GM12875 (cell line): ENCODE data around the gene THSD7A.
"Not testable (repeated sequence)": the region's sequence is repeated elsewhere in the genome, so short reads cannot be mapped to it uniquely, and the experiment has no call there.

Experiments used
- H3K4me3 ChIP-seq: one replicate; pipeline ENCODE4 v1.5.1; 2011; ENCODE audit warnings: low read depth, low read length, control low read depth
- TF ChIP-seq, protein P1 (sequence below): IDR thresholded peaks from 2 replicates; pipeline ENCODE4 v1.5.1; 2011; ENCODE audit warnings: low read depth, mild to moderate bottlenecking, control low read depth, inconsistent platforms, low read length, moderate library complexity, borderline replicate concordance; ENCODE audit not compliant: insufficient read depth

Gene THSD7A

GRCh38 chr7:11538751-11539299 is 293.2 kb downstream of the THSD7A start:
- TF ChIP-seq, protein P1, sequence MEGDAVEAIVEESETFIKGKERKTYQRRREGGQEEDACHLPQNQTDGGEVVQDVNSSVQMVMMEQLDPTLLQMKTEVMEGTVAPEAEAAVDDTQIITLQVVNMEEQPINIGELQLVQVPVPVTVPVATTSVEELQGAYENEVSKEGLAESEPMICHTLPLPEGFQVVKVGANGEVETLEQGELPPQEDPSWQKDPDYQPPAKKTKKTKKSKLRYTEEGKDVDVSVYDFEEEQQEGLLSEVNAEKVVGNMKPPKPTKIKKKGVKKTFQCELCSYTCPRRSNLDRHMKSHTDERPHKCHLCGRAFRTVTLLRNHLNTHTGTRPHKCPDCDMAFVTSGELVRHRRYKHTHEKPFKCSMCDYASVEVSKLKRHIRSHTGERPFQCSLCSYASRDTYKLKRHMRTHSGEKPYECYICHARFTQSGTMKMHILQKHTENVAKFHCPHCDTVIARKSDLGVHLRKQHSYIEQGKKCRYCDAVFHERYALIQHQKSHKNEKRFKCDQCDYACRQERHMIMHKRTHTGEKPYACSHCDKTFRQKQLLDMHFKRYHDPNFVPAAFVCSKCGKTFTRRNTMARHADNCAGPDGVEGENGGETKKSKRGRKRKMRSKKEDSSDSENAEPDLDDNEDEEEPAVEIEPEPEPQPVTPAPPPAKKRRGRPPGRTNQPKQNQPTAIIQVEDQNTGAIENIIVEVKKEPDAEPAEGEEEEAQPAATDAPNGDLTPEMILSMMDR, result no peak
- H3K4me3 ChIP-seq, result no peak overlapping the region

- TF ChIP-seq, protein P1, result no peak
- no peak overlapping the region for H3K4me3 ChIP-seq
Observed at GRCh38 chr7:11533229-11533820, 298.7 kb downstream of the THSD7A start.

DNA sequence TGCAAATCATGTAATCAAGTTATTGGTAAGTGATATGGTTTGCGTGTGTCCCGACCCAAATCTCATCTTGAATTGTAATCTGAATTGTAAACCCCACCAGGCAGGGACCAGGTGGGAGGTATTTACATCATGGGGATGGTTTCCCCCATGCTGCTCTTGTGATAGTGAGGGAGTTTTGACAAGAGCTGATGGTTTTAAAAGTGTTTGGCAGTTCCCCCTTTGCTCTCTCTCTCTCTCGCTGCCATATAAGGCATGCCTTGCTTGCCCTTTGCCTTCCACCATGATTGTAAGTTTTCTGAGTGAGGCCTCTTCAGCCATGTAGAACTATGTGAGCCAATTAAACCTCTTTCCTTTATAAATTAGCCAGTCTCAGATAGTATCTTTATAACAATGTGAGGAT is 302.6 kb downstream of the THSD7A start:
- TF ChIP-seq, protein P1, result no peak
- no peak overlapping the region for H3K4me3 ChIP-seq

GRCh38 chr7:11527707-11528106 is 304.3 kb downstream of the THSD7A start:
- H3K4me3 ChIP-seq, result no peak overlapping the region
- TF ChIP-seq, protein P1, result no peak

- no peak overlapping the region for H3K4me3 ChIP-seq
- TF ChIP-seq, protein P1, result no peak
Observed at GRCh38 chr7:11524476-11525397, 307.3 kb downstream of the THSD7A start.

GRCh38 chr7:11521964-11522499 is 310.0 kb downstream of the THSD7A start:
- not testable (repeated sequence) for H3K4me3 ChIP-seq

- no peak overlapping the region for H3K4me3 ChIP-seq
- TF ChIP-seq, protein P1, result no peak
Observed at GRCh38 chr7:11517853-11518252, 314.1 kb downstream of the THSD7A start.
